Measurements from ENCODE around the gene SELENOP. TPM values are rescaled to one million over a fixed set of nuclear protein-coding genes. Genes with fewer than 3 reads are reported as not detected.

SELENOP gene
- total RNA-seq, 1 experiment from 2014 or later: 11.4 TPM

DNA sequence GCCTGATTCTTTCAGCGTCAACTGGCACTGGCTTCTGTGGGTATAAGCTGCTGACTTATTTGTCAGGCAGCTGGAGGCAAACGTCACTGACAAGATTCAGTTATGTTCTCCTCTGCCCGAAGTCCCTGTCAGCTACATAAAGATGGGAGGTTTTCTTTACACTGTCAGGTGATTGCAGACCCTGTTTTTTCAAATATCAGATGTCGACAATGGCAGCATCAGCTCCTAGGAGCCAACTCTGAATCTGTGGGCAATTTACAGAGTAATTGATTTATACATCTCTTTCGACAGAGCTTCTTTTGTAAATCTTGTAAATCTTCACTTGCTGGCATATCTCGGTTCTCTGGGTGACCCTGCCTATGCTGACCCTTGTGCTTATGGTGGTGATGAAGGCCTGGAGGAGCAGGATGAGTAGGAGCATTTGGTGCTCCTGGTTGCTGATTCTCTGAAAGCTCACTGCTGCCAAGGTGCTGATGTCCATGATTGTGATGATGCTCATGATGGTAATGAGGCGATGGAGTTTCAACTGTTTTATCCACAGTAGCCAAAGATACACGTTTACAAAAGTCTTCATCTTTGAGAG lies 10.9 kb downstream of the SELENOP start:
- H3K9ac ChIP-seq (ENCODE audit: low read length): no peak overlapping the region
- H3K27ac ChIP-seq (ENCODE audit: low read depth, low read length): no peak overlapping the region
- no peaks in the 10 kb centered on the region for H3K79me2 ChIP-seq (ENCODE audit: insufficient read depth, low read length)
- ATAC-seq (no peak), DNase-seq (ENCODE audit: low read depth, low spot score) (no peak)
- ChIA-PET RAD21 (ENCODE audit: low non-redundant PET in 1 of 2, low total read pairs in 2 of 2, uncharacterized antibody in 2 of 2, unreplicated experiment in 2 of 2) (no interaction called here), CTCF (interaction anchor here (1.5 kb wide), 1 partner anchor 89 kb away, joined by 3 read pairs; no protein-coding TSS in a partner anchor), POLR2A (interaction anchor here (1.2 kb wide), 1 partner anchor 9 kb away, joined by 3 read pairs; no protein-coding TSS in a partner anchor)
- H3K4me3 ChIP-seq (replicated peaks in 1 of 2; ENCODE audit: low read depth in 1 of 2, low read length in 2 of 2): no peak overlapping the region
- no peaks in the 10 kb centered on the region for H3K36me3 ChIP-seq (ENCODE audit: control insufficient read depth in 1 of 2, insufficient read depth in 2 of 2, low read length in 2 of 2)
- no peaks in the 10 kb centered on the region for H4K20me1 ChIP-seq (ENCODE audit: insufficient read depth)
- no peaks in the 10 kb centered on the region for H3K9me2 ChIP-seq (ENCODE audit: insufficient read depth)
- no peak overlapping the region for H2AFZ ChIP-seq (ENCODE audit: low read depth, low read length, poor library complexity, severe bottlenecking)
- no peaks in the 10 kb centered on the region for H3K4me1 ChIP-seq (ENCODE audit: control insufficient read depth in 1 of 2, insufficient read depth in 2 of 2, low read length in 2 of 2)
- intact Hi-C loops (cut with micrococcal nuclease): no loop called here
- TF ChIP-seq, protein P1, sequence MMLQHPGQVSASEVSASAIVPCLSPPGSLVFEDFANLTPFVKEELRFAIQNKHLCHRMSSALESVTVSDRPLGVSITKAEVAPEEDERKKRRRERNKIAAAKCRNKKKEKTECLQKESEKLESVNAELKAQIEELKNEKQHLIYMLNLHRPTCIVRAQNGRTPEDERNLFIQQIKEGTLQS (IDR thresholded peaks at IDR 0.05): no peak
- TF ChIP-seq SRF (IDR thresholded peaks at IDR 0.05; ENCODE audit: low read depth): no peak
- TF ChIP-seq ZNF274 (IDR thresholded peaks at IDR 0.05; ENCODE audit: low read depth, low read length): no peak
- TF ChIP-seq ZFX (IDR thresholded peaks at IDR 0.05): no peak
- TF ChIP-seq, protein P2, sequence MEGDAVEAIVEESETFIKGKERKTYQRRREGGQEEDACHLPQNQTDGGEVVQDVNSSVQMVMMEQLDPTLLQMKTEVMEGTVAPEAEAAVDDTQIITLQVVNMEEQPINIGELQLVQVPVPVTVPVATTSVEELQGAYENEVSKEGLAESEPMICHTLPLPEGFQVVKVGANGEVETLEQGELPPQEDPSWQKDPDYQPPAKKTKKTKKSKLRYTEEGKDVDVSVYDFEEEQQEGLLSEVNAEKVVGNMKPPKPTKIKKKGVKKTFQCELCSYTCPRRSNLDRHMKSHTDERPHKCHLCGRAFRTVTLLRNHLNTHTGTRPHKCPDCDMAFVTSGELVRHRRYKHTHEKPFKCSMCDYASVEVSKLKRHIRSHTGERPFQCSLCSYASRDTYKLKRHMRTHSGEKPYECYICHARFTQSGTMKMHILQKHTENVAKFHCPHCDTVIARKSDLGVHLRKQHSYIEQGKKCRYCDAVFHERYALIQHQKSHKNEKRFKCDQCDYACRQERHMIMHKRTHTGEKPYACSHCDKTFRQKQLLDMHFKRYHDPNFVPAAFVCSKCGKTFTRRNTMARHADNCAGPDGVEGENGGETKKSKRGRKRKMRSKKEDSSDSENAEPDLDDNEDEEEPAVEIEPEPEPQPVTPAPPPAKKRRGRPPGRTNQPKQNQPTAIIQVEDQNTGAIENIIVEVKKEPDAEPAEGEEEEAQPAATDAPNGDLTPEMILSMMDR (IDR thresholded peaks at IDR 0.05 in 2 of 3, conservative IDR thresholded peaks at IDR 0.05 in 1 of 3; ENCODE audit: borderline replicate concordance in 1 of 3, insufficient read depth in 1 of 3, low read depth in 2 of 3, low read length in 2 of 3): no peak
- H3K9me3 ChIP-seq (ENCODE audit: control insufficient read depth in 1 of 2, insufficient read depth in 1 of 2, low read depth in 1 of 2, low read length in 2 of 2): no peaks in the 10 kb centered on the region
- BruUV-seq (replicated peaks): no TSS peak
- H3K4me2 ChIP-seq (ENCODE audit: low read length): no peak overlapping the region
- H3K27me3 ChIP-seq (ENCODE audit: insufficient read depth, low read length): no peaks in the 10 kb centered on the region

GRCh38 chr5:42799668-42800114 lies 12.0 kb downstream of the SELENOP start:
- POLR2A ChIA-PET: no interaction called here
- Histone ChIP-seq H3K27me3 (ENCODE audit: insufficient read depth, low read length) (no peaks in the 10 kb centered on the region), H3K9me3 (ENCODE audit: control insufficient read depth in 1 of 2, insufficient read depth in 1 of 2, low read depth in 1 of 2, low read length in 2 of 2) (no peaks in the 10 kb centered on the region), H3K4me3 (replicated peaks in 1 of 2; ENCODE audit: low read depth in 1 of 2, low read length in 2 of 2) (no peak overlapping the region), H3K9me2 (ENCODE audit: insufficient read depth) (no peaks in the 10 kb centered on the region), H3K27ac (ENCODE audit: low read depth, low read length) (no peak overlapping the region), H3K4me2 (ENCODE audit: low read length) (no peak overlapping the region), H2AFZ (ENCODE audit: low read depth, low read length, poor library complexity, severe bottlenecking) (no peak overlapping the region), H3K36me3 (ENCODE audit: control insufficient read depth in 1 of 2, insufficient read depth in 2 of 2, low read length in 2 of 2) (no peaks in the 10 kb centered on the region), H3K9ac (ENCODE audit: low read length) (no peak overlapping the region), H4K20me1 (ENCODE audit: insufficient read depth) (no peaks in the 10 kb centered on the region), H3K79me2 (ENCODE audit: insufficient read depth, low read length) (no peaks in the 10 kb centered on the region), H3K4me1 (ENCODE audit: control insufficient read depth in 1 of 2, insufficient read depth in 2 of 2, low read length in 2 of 2) (no peaks in the 10 kb centered on the region)
- DNase-seq (ENCODE audit: low read depth, low spot score): no peak
- BruUV-seq (replicated peaks): no TSS peak
- no peak for ATAC-seq
- TF ChIP-seq SIN3A (IDR thresholded peaks at IDR 0.05; ENCODE audit: low read depth) (no peak), ZBTB33 (IDR thresholded peaks at IDR 0.05; ENCODE audit: extremely low read depth, insufficient replicate concordance, low read length) (no peak), POLR2A (IDR thresholded peaks at IDR 0.05; ENCODE audit: borderline replicate concordance, extremely low read depth, insufficient read depth, insufficient read length) (no peak), EZH2phosphoT487 (IDR thresholded peaks at IDR 0.05; ENCODE audit: borderline replicate concordance) (no peak), FOSL1 (IDR thresholded peaks at IDR 0.05; ENCODE audit: low read depth) (no peak), MAX (IDR thresholded peaks at IDR 0.05) (no peak), EGR1 (IDR thresholded peaks at IDR 0.05; ENCODE audit: low read depth) (no peak), SRF (IDR thresholded peaks at IDR 0.05; ENCODE audit: low read depth) (no peak), POLR2AphosphoS5 (IDR thresholded peaks at IDR 0.05; ENCODE audit: low read depth, low read length) (no peak)
- intact Hi-C loops (cut with micrococcal nuclease): no loop called here
- RAD21 ChIA-PET (ENCODE audit: low non-redundant PET in 1 of 2, low total read pairs in 2 of 2, uncharacterized antibody in 2 of 2, unreplicated experiment in 2 of 2): no interaction called here
- CTCF ChIA-PET: no interaction called here

Data from HCT116 (cell line).